HCT116 (cell line): ENCODE results near the gene ZNF600.
"Not testable (repeated sequence)": the region's sequence is repeated elsewhere in the genome, so short reads cannot be mapped to it uniquely, and the experiment has no call there.

Experiments
- CTCF ChIP-seq, 3 experiments: fragments of 200-600 bp in 1 of 3; sonication (generic) in 1 of 3; IDR thresholded peaks in 2 of 3; conservative IDR thresholded peaks in 1 of 3; 2 replicates each; pipeline ENCODE4 v1.5.1; 2012 to 2017; ENCODE audit warnings: low read depth in 2 of 3, low read length in 2 of 3, antibody characterized with exemption in 1 of 3, borderline replicate concordance in 1 of 3, control low read depth in 1 of 3, mild to moderate bottlenecking in 1 of 3, mixed read lengths in 1 of 3, mixed run types in 1 of 3, moderate library complexity in 1 of 3; ENCODE audit not compliant: insufficient read depth in 1 of 3
- POLR2A ChIP-seq: IDR thresholded peaks from 2 replicates; pipeline ENCODE4 v1.7.0; 2011; ENCODE audit warnings: borderline replicate concordance; ENCODE audit not compliant: insufficient read depth, insufficient read length; ENCODE audit errors: extremely low read depth

- TF ChIP-seq POLR2A; CTCF (IDR thresholded peaks at IDR 0.05 in 2 of 3, conservative IDR thresholded peaks at IDR 0.05 in 1 of 3; ENCODE audit: borderline replicate concordance in 1 of 3, insufficient read depth in 1 of 3, low read depth in 2 of 3, low read length in 2 of 3): not testable (repeated sequence)
Observed at GRCh38 chr19:52834289-52834688, 47.7 kb upstream of the ZNF600 start.
